NCI-H82 treated with DMSO at 0.1 percent for 48 hours (cell line): ENCODE measurements around the gene KRTAP10-11.
"Not testable (repeated sequence)": the region's sequence is repeated elsewhere in the genome, so short reads cannot be mapped to it uniquely, and the experiment has no call there.

Experiments used
- DNase-seq: peaks from one replicate; lab custom pipeline; 2025; ENCODE audit not compliant: unreplicated experiment; lab: John Stamatoyannopoulos, UW

Gene KRTAP10-11

GRCh38 chr21:44661567-44661966 lies 15.4 kb downstream of the KRTAP10-11 start:
- not testable (repeated sequence) for DNase-seq

- DNase-seq, result no peak
These were observed 18.5 kb downstream of the KRTAP10-11 start for GRCh38 chr21:44664691-44665090.

- no peak for DNase-seq
These were observed 20.4 kb downstream of the KRTAP10-11 start, which contains the start of gene KRTAP12-2 for GRCh38 chr21:44666401-44667320. Gene KRTAP12-2, minus strand, starts transcription at chr21:44666927. Its CDS starts 41 bp downstream, at chr21:44666886.

GRCh38 chr21:44667612-44668011 lies 21.4 kb downstream of the KRTAP10-11 start:
- no peak for DNase-seq

GRCh38 chr21:44670642-44671432 lies 24.6 kb downstream of the KRTAP10-11 start:
- DNase-seq, result no peak

GRCh38 chr21:44671911-44672310 lies 25.7 kb downstream of the KRTAP10-11 start:
- DNase-seq, result no peak

GRCh38 chr21:44677881-44678280 lies 31.7 kb downstream of the KRTAP10-11 start:
- no peak for DNase-seq

- DNase-seq, result no peak
These were observed 34.9 kb downstream of the KRTAP10-11 start for GRCh38 chr21:44681152-44681551.

GRCh38 chr21:44681861-44682579 lies 35.8 kb downstream of the KRTAP10-11 start, which contains the start of gene KRTAP12-1:
Gene KRTAP12-1, minus strand, starts transcription at chr21:44682163. Its CDS starts 40 bp downstream, at chr21:44682123.
- no peak for DNase-seq

GRCh38 chr21:44682580-44683151 lies 36.5 kb downstream of the KRTAP10-11 start:
- no peak for DNase-seq

GRCh38 chr21:44684077-44684476 lies 37.9 kb downstream of the KRTAP10-11 start:
- DNase-seq, result no peak

GRCh38 chr21:44684483-44684882 lies 38.3 kb downstream of the KRTAP10-11 start:
- no peak for DNase-seq

GRCh38 chr21:44685050-44685449 lies 38.8 kb downstream of the KRTAP10-11 start:
- not testable (repeated sequence) for DNase-seq

GRCh38 chr21:44686000-44686781 lies 40.0 kb downstream of the KRTAP10-11 start:
- no peak for DNase-seq

GRCh38 chr21:44686843-44687561 lies 40.8 kb downstream of the KRTAP10-11 start:
- DNase-seq, result no peak

- DNase-seq, result no peak
These were observed 41.5 kb downstream of the KRTAP10-11 start for GRCh38 chr21:44687671-44688070.

- DNase-seq, result not testable (repeated sequence)
These were observed 43.5 kb downstream of the KRTAP10-11 start for GRCh38 chr21:44689740-44690139.

- no peak for DNase-seq
These were observed 45.5 kb downstream of the KRTAP10-11 start for GRCh38 chr21:44691686-44692085.
